H9 (cell line): ENCODE results near the gene RPL27A. TPM values are rescaled to one million over a fixed set of nuclear protein-coding genes. Genes with fewer than 3 reads are reported as not detected.
A peak's percentile ranks its signal among the peaks of the same experiment; 100 is the strongest.
"Not testable (repeated sequence)": the region's sequence is repeated elsewhere in the genome, so short reads cannot be mapped to it uniquely, and the experiment has no call there.

Experiments
- DNase-seq: peaks from one replicate; pipeline ENCODE4 v3.0.0-alpha.2; 2017
- H2AFZ ChIP-seq: one replicate; pipeline ENCODE4 v1.6.1; 2013; ENCODE audit warnings: mild to moderate bottlenecking, low read length, control low read depth, moderate library complexity
- H2AK5ac ChIP-seq: 2 replicates; pipeline ENCODE4 v1.6.1; 2013; ENCODE audit warnings: low read length, control low read depth, mixed read lengths; ENCODE audit not compliant: insufficient read length
- H2BK120ac ChIP-seq: one replicate; pipeline ENCODE4 v1.6.1; 2013; ENCODE audit warnings: low read depth, mild to moderate bottlenecking, low read length, control low read depth, inconsistent platforms; ENCODE audit not compliant: poor library complexity, severe bottlenecking
- H2BK12ac ChIP-seq: 2 replicates; pipeline ENCODE4 v1.6.1; 2013; ENCODE audit warnings: low read length, control low read depth, mixed read lengths, low read depth; ENCODE audit not compliant: insufficient read length
- H2BK15ac ChIP-seq: 2 replicates; pipeline ENCODE4 v1.6.1; 2013; ENCODE audit warnings: low read depth, low read length, control low read depth
- H2BK20ac ChIP-seq: one replicate; pipeline ENCODE4 v1.6.1; 2013; ENCODE audit warnings: low read depth, mild to moderate bottlenecking, low read length, control low read depth, inconsistent platforms; ENCODE audit not compliant: poor library complexity, severe bottlenecking
- H2BK5ac ChIP-seq: 2 replicates; pipeline ENCODE4 v1.6.1; 2013; ENCODE audit warnings: low read length, control low read depth, mixed read lengths; ENCODE audit not compliant: insufficient read length
- H3K14ac ChIP-seq: 2 replicates; pipeline ENCODE4 v1.6.1; 2013; ENCODE audit warnings: low read length, control low read depth; ENCODE audit not compliant: insufficient read depth
- H3K18ac ChIP-seq: 2 replicates; pipeline ENCODE4 v1.6.1; 2013; ENCODE audit warnings: low read depth, mild to moderate bottlenecking, mixed read lengths, low read length, control low read depth; ENCODE audit not compliant: insufficient read length
- H3K23ac ChIP-seq: 2 replicates; pipeline ENCODE4 v1.6.1; 2013; ENCODE audit warnings: low read length, control low read depth, mixed read lengths, low read depth; ENCODE audit not compliant: insufficient read length
- H3K23me2 ChIP-seq: 2 replicates; pipeline ENCODE4 v1.6.1; 2013; ENCODE audit warnings: low read depth, mild to moderate bottlenecking, mixed read lengths, low read length, control low read depth; ENCODE audit not compliant: insufficient read length, poor library complexity, severe bottlenecking
- H3K27ac ChIP-seq: 2 replicates; pipeline ENCODE4 v1.5.1; 2013; ENCODE audit warnings: low read length, control low read depth, mixed read lengths, low read depth; ENCODE audit not compliant: insufficient read length
- H3K27me3 ChIP-seq: 2 replicates; pipeline ENCODE4 v1.6.1; 2013; ENCODE audit warnings: low read length, control low read depth, inconsistent platforms; ENCODE audit not compliant: insufficient read depth
- H3K4ac ChIP-seq: 2 replicates; pipeline ENCODE4 v1.6.1; 2013; ENCODE audit warnings: low read depth, mild to moderate bottlenecking, control low read depth, inconsistent platforms, low read length, moderate library complexity
- H3K4me1 ChIP-seq: 2 replicates; pipeline ENCODE4 v1.6.1; 2013; ENCODE audit warnings: low read length, control low read depth, inconsistent platforms; ENCODE audit not compliant: insufficient read depth
- H3K4me2 ChIP-seq: 2 replicates; pipeline ENCODE4 v1.6.1; 2013; ENCODE audit warnings: low read length, control low read depth, mixed read lengths; ENCODE audit not compliant: insufficient read length, insufficient read depth
- H3K56ac ChIP-seq: 2 replicates; pipeline ENCODE4 v1.6.1; 2013; ENCODE audit warnings: low read depth, mild to moderate bottlenecking, mixed read lengths, low read length, control low read depth; ENCODE audit not compliant: insufficient read length
- H3K79me1 ChIP-seq: 2 replicates; pipeline ENCODE4 v1.6.1; 2013; ENCODE audit warnings: low read depth, mild to moderate bottlenecking, moderate library complexity, low read length, control low read depth, inconsistent platforms; ENCODE audit not compliant: insufficient read depth, poor library complexity, severe bottlenecking
- H3K79me2 ChIP-seq: 2 replicates; pipeline ENCODE4 v1.6.1; 2013; ENCODE audit warnings: low read length, control low read depth, inconsistent platforms; ENCODE audit not compliant: insufficient read depth
- H3K9ac ChIP-seq: 2 replicates; pipeline ENCODE4 v1.6.1; 2013; ENCODE audit warnings: low read length, control low read depth, mixed read lengths; ENCODE audit not compliant: insufficient read length; ENCODE audit errors: extremely low read depth
- H3K9me3 ChIP-seq: one replicate; pipeline ENCODE4 v1.6.1; 2013; ENCODE audit warnings: low read depth, low read length, inconsistent platforms; ENCODE audit not compliant: control insufficient read depth
- H3T11ph ChIP-seq: one replicate; pipeline ENCODE4 v1.6.1; 2013; ENCODE audit warnings: mild to moderate bottlenecking, low read length, control low read depth, inconsistent platforms
- H4K20me1 ChIP-seq: one replicate; pipeline ENCODE4 v1.6.1; 2013; ENCODE audit not compliant: control insufficient read depth, insufficient read length, insufficient read depth
- H4K5ac ChIP-seq: 2 replicates; pipeline ENCODE4 v1.6.1; 2013; ENCODE audit warnings: low read depth, mild to moderate bottlenecking, mixed read lengths, low read length, control low read depth; ENCODE audit not compliant: insufficient read length
- H4K8ac ChIP-seq: replicated peaks from 2 replicates; pipeline ENCODE4 v1.6.1; 2013; ENCODE audit warnings: low read length, control low read depth, mixed read lengths, low read depth; ENCODE audit not compliant: insufficient read length
- H4K91ac ChIP-seq: 2 replicates; pipeline ENCODE4 v1.6.1; 2013; ENCODE audit warnings: low read depth, mild to moderate bottlenecking, moderate library complexity, mixed read lengths, low read length, control low read depth; ENCODE audit not compliant: insufficient read length
- H3K27ac Mint-ChIP-seq, 3 experiments: 2 replicates in 2 of 3; 3 replicates in 1 of 3; pipeline ENCODE4 v1.8.0; 2020 to 2021; ENCODE audit warnings: mixed read lengths in 3 of 3, mild to moderate bottlenecking in 1 of 3, moderate library complexity in 1 of 3
- H3K27me3 Mint-ChIP-seq: 2 replicates; pipeline ENCODE4 v1.8.0; 2021; ENCODE audit warnings: low read depth, mild to moderate bottlenecking, moderate library complexity, mixed read lengths
- H3K36me3 Mint-ChIP-seq, 3 experiments: 2 replicates in 2 of 3; 3 replicates in 1 of 3; pipeline ENCODE4 v1.8.0; 2020 to 2021; ENCODE audit warnings: low read depth in 3 of 3, mixed read lengths in 3 of 3; ENCODE audit not compliant: insufficient read depth in 1 of 3
- H3K4me1 Mint-ChIP-seq, 2 experiments: 2 replicates each; pipeline ENCODE4 v1.8.0; 2020; ENCODE audit warnings: mixed read lengths in 2 of 2
- H3K4me3 Mint-ChIP-seq, 2 experiments: 2 replicates in 1 of 2; 3 replicates in 1 of 2; pipeline ENCODE4 v1.8.0; 2020 to 2021; ENCODE audit warnings: mild to moderate bottlenecking in 2 of 2, mixed read lengths in 2 of 2, moderate library complexity in 1 of 2
- H3K9me3 Mint-ChIP-seq, 2 experiments: 2 replicates in 1 of 2; 3 replicates in 1 of 2; pipeline ENCODE4 v1.8.0; 2020; ENCODE audit warnings: mild to moderate bottlenecking in 2 of 2, mixed read lengths in 2 of 2, moderate library complexity in 1 of 2
- CTCF ChIP-seq: fragments of 200-600 bp; sonication (generic); conservative IDR thresholded peaks from 3 replicates; pipeline ENCODE4 v1.8.0; 2021; ENCODE audit warnings: antibody characterized with exemption, mild to moderate bottlenecking
- WGBS: extraction: QIAGEN DNeasy Blood & Tissue Kit; methylation state at CpG from one replicate; pipeline ENCODE4 v1.1.7; 2013; ENCODE audit warnings: missing lambda C conversion rate, low lambda C conversion rate, mixed read lengths; ENCODE audit not compliant: insufficient read length; ENCODE audit errors: extremely low coverage; 5-methylcytosine and 5-hydroxymethylcytosine counted together
- total RNA-seq: library from RNA; stranded (reverse); gene quantifications from 2 replicates; pipeline ENCODE4 v1.2.1, GENCODE V29; 2021

Gene RPL27A
- total RNA-seq, 1 experiment from 2014 or later, result 1,152 TPM

- Mint-ChIP-seq H3K4me1 (peaks cover 4 to 11% of the 10 kb centered on the region in 2 experiments), H3K4me3 (no peak overlapping the region), H3K9me3 (no peaks in the 10 kb centered on the region), H3K36me3 (no peaks in the 10 kb centered on the region), H3K27me3 (no peaks in the 10 kb centered on the region), H3K27ac (peak overlapping the region in 1 of 3 experiments; percentile 24; a peak in 2 of 7 replicates)
- Histone ChIP-seq H2AK5ac (no peak overlapping the region), H4K91ac (no peak overlapping the region), H4K8ac (no peak overlapping the region), H2BK5ac (no peak overlapping the region), H2BK12ac (no peak overlapping the region), H3K79me2 (no peaks in the 10 kb centered on the region), H4K20me1 (no peaks in the 10 kb centered on the region), H3T11ph (no peak overlapping the region), H2BK20ac (no peak overlapping the region), H3K18ac (no peak overlapping the region), H3K4me2 (no peak overlapping the region), H2BK120ac (no peak overlapping the region), H3K4ac (no peak overlapping the region), H3K23ac (no peak overlapping the region), H3K9ac (no peak overlapping the region), H3K23me2 (no peaks in the 10 kb centered on the region), H2AFZ (no peak overlapping the region), H3K27ac (no peak overlapping the region), H2BK15ac (no peak overlapping the region), H3K27me3 (no peaks in the 10 kb centered on the region), H3K56ac (no peak overlapping the region), H3K4me1 (no peaks in the 10 kb centered on the region), H3K79me1 (no peaks in the 10 kb centered on the region), H3K9me3 (no peaks in the 10 kb centered on the region), H3K14ac (no peak overlapping the region), H4K5ac (no peak overlapping the region)
- no CpG with 5 or more reads among the region's 1 CpG for WGBS
- no peak for DNase-seq
- TF ChIP-seq CTCF, result no peak
Observed at GRCh38 chr11:8665222-8665621, 17.4 kb upstream of the RPL27A start.

- not testable (repeated sequence) for H3K27ac ChIP-seq, H4K8ac ChIP-seq, H2BK20ac ChIP-seq, H3K23ac ChIP-seq, H3K4me1 ChIP-seq, H3K4ac ChIP-seq, H2BK12ac ChIP-seq, H3K4me2 ChIP-seq, DNase-seq, H2AK5ac ChIP-seq, H3K14ac ChIP-seq, H3K9me3 ChIP-seq, H4K20me1 ChIP-seq, H3T11ph ChIP-seq, H3K27me3 Mint-ChIP-seq, H3K23me2 ChIP-seq, H2BK5ac ChIP-seq, H2BK120ac ChIP-seq, H3K9ac ChIP-seq, H3K18ac ChIP-seq, H2BK15ac ChIP-seq, H4K91ac ChIP-seq, H3K9me3 Mint-ChIP-seq, H3K27me3 ChIP-seq, H3K56ac ChIP-seq, H3K79me2 ChIP-seq, H4K5ac ChIP-seq, H3K79me1 ChIP-seq, H3K36me3 Mint-ChIP-seq, H2AFZ ChIP-seq, H3K4me3 Mint-ChIP-seq
- no CpG with 5 or more reads among the region's 6 CpGs for WGBS
- peaks cover 23 to 24% of the 10 kb centered on the region in 2 experiments for H3K4me1 Mint-ChIP-seq
- peak overlapping the region in 2 of 3 experiments; percentile 14 to 59; a peak in 2 of 7 replicates for H3K27ac Mint-ChIP-seq
Observed at GRCh38 chr11:8670081-8670480, 12.5 kb upstream of the RPL27A start.
